Esophagus squamous epithelium (tissue), 5 donors: ENCODE measurements around the gene PRKCQ. TPM values are rescaled to one million over a fixed set of nuclear protein-coding genes. Genes with fewer than 3 reads are reported as not detected.
A peak's percentile ranks its signal among the peaks of the same experiment; 100 is the strongest.

Source experiments
- DNase-seq: peaks from one replicate; lab custom pipeline; 2025; lab: John Stamatoyannopoulos, UW
- H3K27ac ChIP-seq, 4 donors: fragments of 200-600 bp; sonication (generic); one replicate each; pipeline ENCODE4 v1.5.1; 2016 to 2019; ENCODE audit warnings: mild to moderate bottlenecking in 1 of 4
- H3K27me3 ChIP-seq, 4 donors: fragments of 200-600 bp; sonication (generic); 1 replicate in 3 of 4; 2 replicates in 1 of 4; pipeline versions ENCODE4 v1.5.1 to v1.6.0; 2017 to 2021; ENCODE audit warnings: antibody characterized with exemption in 1 of 4
- H3K36me3 ChIP-seq, 3 donors: fragments of 200-600 bp; sonication (generic); one replicate each; pipeline ENCODE4 v1.5.1; 2016 to 2019
- H3K4me1 ChIP-seq, 3 donors: fragments of 200-600 bp; sonication (generic); one replicate each; pipeline ENCODE4 v1.5.1; 2017 to 2019
- H3K4me3 ChIP-seq, 4 donors: fragments of 200-600 bp; sonication (generic); 1 replicate in 3 of 4; 2 replicates in 1 of 4; pipeline ENCODE4 v1.5.1; 2016 to 2019; ENCODE audit warnings: mild to moderate bottlenecking in 2 of 4, moderate library complexity in 1 of 4
- H3K9me3 ChIP-seq, 3 donors: fragments of 200-600 bp; sonication (generic); one replicate each; pipeline ENCODE4 v1.5.1; 2016 to 2019
- CTCF ChIP-seq, 6 experiments: fragments of 450-650 bp in 4 of 6; fragments of 200-600 bp in 2 of 6; sonication (generic) in 2 of 6; IDR thresholded peaks; one replicate each; pipeline ENCODE4 v1.5.1; 2016 to 2019; ENCODE audit warnings: antibody characterized with exemption in 6 of 6, mild to moderate bottlenecking in 4 of 6, moderate library complexity in 4 of 6
- POLR2A ChIP-seq, 4 donors: fragments of 450-650 bp; IDR thresholded peaks; one replicate each; pipeline ENCODE4 v1.6.1; 2017; ENCODE audit warnings: antibody characterized with exemption in 4 of 4, mild to moderate bottlenecking in 4 of 4, moderate library complexity in 3 of 4
- WGBS, 2 donors: methylation state at CpG; one replicate each; pipeline ENCODE4 v1.1.5; 2018; 5-methylcytosine and 5-hydroxymethylcytosine counted together
- intact Hi-C: fragments of 100-400 bp; cut with DNase I; formaldehyde crosslinking; loops from one replicate; pipeline ENCODE4 v1.15.0; 2022
- total RNA-seq, 4 donors: library from RNA; depleted of rRNA; stranded (reverse); fragments of >200 nt; gene quantifications; one replicate each; pipeline ENCODE4 v1.1.0, GENCODE V29; 2016
- donor health status: DM: yes; HTN: yes; CAD: no.

PRKCQ gene
- total RNA-seq, 4 donors from 2014 or later = 0.76 to 2.7 (median 1.4) TPM

GRCh38 chr10:6493521-6494441 lies 86.3 kb downstream of the PRKCQ start:
- Histone ChIP-seq H3K4me1 (peaks cover 0 to 17% (median 0%) of the 10 kb centered on the region in 3 donors), H3K27me3 (peaks cover 0 to 7% (median 0%) of the 10 kb centered on the region in 4 donors), H3K4me3 (no peak overlapping the region), H3K36me3 (no peaks in the 10 kb centered on the region), H3K9me3 (no peaks in the 10 kb centered on the region), H3K27ac (no peak overlapping the region)
- no peak for TF ChIP-seq CTCF (IDR thresholded peaks at IDR 0.05)
- no peak for TF ChIP-seq POLR2A (IDR thresholded peaks at IDR 0.05)
- WGBS, 2 donors = 57 to 64% methylated on average over 11 of the region's 11 CpGs
- intact Hi-C loops = no loop called here
- DNase-seq = no peak

- TF ChIP-seq POLR2A (IDR thresholded peaks at IDR 0.05) (no peak), CTCF (IDR thresholded peaks at IDR 0.05) (no peak)
- Histone ChIP-seq H3K27ac (no peak overlapping the region), H3K27me3 (no peaks in the 10 kb centered on the region), H3K9me3 (no peaks in the 10 kb centered on the region), H3K4me1 (peaks cover 0 to 17% (median 0%) of the 10 kb centered on the region in 3 donors), H3K36me3 (no peaks in the 10 kb centered on the region), H3K4me3 (no peak overlapping the region)
- intact Hi-C loops = no loop called here
- no peak for DNase-seq
- WGBS, 2 donors = 83 to 87% methylated on average over 10 of the region's 10 CpGs
Observed at GRCh38 chr10:6492896-6493295, 87.2 kb downstream of the PRKCQ start.

- 24 to 40% methylated on average over 9 of the region's 9 CpGs for WGBS, 2 donors
- Histone ChIP-seq H3K4me1 (peaks cover 0 to 17% (median 0%) of the 10 kb centered on the region in 3 donors), H3K27me3 (no peaks in the 10 kb centered on the region), H3K36me3 (no peaks in the 10 kb centered on the region), H3K9me3 (no peaks in the 10 kb centered on the region), H3K4me3 (no peak overlapping the region), H3K27ac (peak overlapping the region in 2 of 4 donors; percentile 31 to 33)
- TF ChIP-seq POLR2A (IDR thresholded peaks at IDR 0.05) = no peak
- TF ChIP-seq CTCF (IDR thresholded peaks at IDR 0.05) = no peak
- intact Hi-C loops = no loop called here
- DNase-seq = no peak
Observed at GRCh38 chr10:6491841-6492609, 88.1 kb downstream of the PRKCQ start.

- H3K36me3 ChIP-seq = no peaks in the 10 kb centered on the region
- TF ChIP-seq CTCF (IDR thresholded peaks at IDR 0.05) (no peak), POLR2A (IDR thresholded peaks at IDR 0.05) (no peak)
- intact Hi-C loops = no loop called here
- DNase-seq = no peak
- H3K27me3 ChIP-seq = no peaks in the 10 kb centered on the region
- 68 to 76% methylated on average over 4 of the region's 4 CpGs for WGBS, 2 donors
- no peak overlapping the region for H3K4me3 ChIP-seq
- H3K4me1 ChIP-seq = peaks cover 0 to 17% (median 0%) of the 10 kb centered on the region in 3 donors
- no peaks in the 10 kb centered on the region for H3K9me3 ChIP-seq
- no peak overlapping the region for H3K27ac ChIP-seq
Observed at GRCh38 chr10:6490614-6491013, 89.5 kb downstream of the PRKCQ start.
